Gastrocnemius medialis (tissue), 4 donors: ENCODE measurements around the gene SLC40A1. TPM values are rescaled to one million over a fixed set of nuclear protein-coding genes. Genes with fewer than 3 reads are reported as not detected.

Experiments used
- ATAC-seq, 2 donors: fragments of 150-250 bp; one replicate each; pipeline ENCODE4 v1.9.1; 2016
- DNase-seq, 2 donors: peaks; one replicate each; pipeline ENCODE4 v3.0.0-alpha.2; 2019
- H3K27ac ChIP-seq, 4 donors: fragments of 200-600 bp; sonication (generic); 1 replicate in 1 of 4; 2 replicates in 3 of 4; pipeline ENCODE4 v1.5.1; 2016 to 2018; ENCODE audit warnings: mild to moderate bottlenecking in 2 of 4, moderate library complexity in 1 of 4
- H3K27me3 ChIP-seq, 3 donors: fragments of 200-600 bp; sonication (generic) in 2 of 3; 1 replicate in 1 of 3; 2 replicates in 2 of 3; pipeline versions ENCODE4 v1.5.1 to v1.6.0; 2016 to 2019; ENCODE audit warnings: mild to moderate bottlenecking in 1 of 3, moderate library complexity in 1 of 3
- H3K36me3 ChIP-seq, 2 donors: fragments of 200-600 bp; sonication (generic) in 1 of 2; one replicate each; pipeline ENCODE4 v1.5.1; 2017 to 2018
- H3K4me1 ChIP-seq, 2 donors: fragments of 200-600 bp; sonication (generic) in 1 of 2; one replicate each; pipeline ENCODE4 v1.5.1; 2016 to 2017; ENCODE audit warnings: mild to moderate bottlenecking in 2 of 2
- H3K4me3 ChIP-seq, 4 donors: fragments of 200-600 bp; sonication (generic) in 3 of 4; 1 replicate in 1 of 4; 2 replicates in 3 of 4; pipeline ENCODE4 v1.5.1; 2016 to 2019; ENCODE audit warnings: mild to moderate bottlenecking in 2 of 4
- H3K9me3 ChIP-seq, 3 donors: fragments of 200-600 bp; sonication (generic) in 2 of 3; 1 replicate in 1 of 3; 2 replicates in 2 of 3; pipeline ENCODE4 v1.5.1; 2016 to 2019
- CTCF ChIP-seq, 5 experiments: fragments of 450-650 bp in 3 of 5; fragments of 200-600 bp in 2 of 5; sonication (generic) in 2 of 5; IDR thresholded peaks in 4 of 5; conservative IDR thresholded peaks in 1 of 5; 1 replicate in 4 of 5; 2 replicates in 1 of 5; pipeline ENCODE4 v1.5.1; 2016 to 2019; ENCODE audit warnings: antibody characterized with exemption in 5 of 5, mild to moderate bottlenecking in 3 of 5, moderate library complexity in 3 of 5
- POLR2A ChIP-seq, 2 donors: fragments of 450-650 bp; IDR thresholded peaks; one replicate each; pipeline ENCODE4 v1.6.1; 2017; ENCODE audit warnings: antibody characterized with exemption in 2 of 2, mild to moderate bottlenecking in 2 of 2, moderate library complexity in 2 of 2
- in situ Hi-C, 4 donors: fragments of 200-750 bp; cut with MboI; loops; one replicate each; pipeline versions ENCODE4 v1.15.0 to v1.8.0; 2017; ENCODE audit warnings: low sequenced_read_pairs in 4 of 4
- intact Hi-C: fragments of 100-400 bp; cut with DNase I; formaldehyde crosslinking; loops from one replicate; pipeline ENCODE4 v1.15.1; 2023; ENCODE audit warnings: low total_unique reads
- total RNA-seq, 4 donors: library from RNA; depleted of rRNA; stranded (reverse); fragments of >200 nt; gene quantifications; one replicate each; pipeline versions ENCODE4 v1.1.0 to v1.2.3, GENCODE V29; 2016

Gene SLC40A1
- total RNA-seq, 4 donors from 2014 or later: 24.8 to 81.8 (median 37.4) TPM

GRCh38 chr2:189543367-189543766 lies 37.2 kb downstream of the SLC40A1 start:
- in situ Hi-C loops: no loop called here
- H3K27me3 ChIP-seq: no peaks in the 10 kb centered on the region
- intact Hi-C loops: no loop called here
- ATAC-seq (no peak), DNase-seq (no peak)
- H3K27ac ChIP-seq: peak overlapping the region in 3 of 4 donors; percentile 69 to 84 (median 70)
- H3K4me1 ChIP-seq: peaks cover 17 to 46% of the 10 kb centered on the region in 2 donors
- TF ChIP-seq POLR2A (IDR thresholded peaks at IDR 0.05) (no peak), CTCF (IDR thresholded peaks at IDR 0.05 in 4 of 5, conservative IDR thresholded peaks at IDR 0.05 in 1 of 5) (no peak)
- H3K9me3 ChIP-seq: no peaks in the 10 kb centered on the region
- no peaks in the 10 kb centered on the region for H3K36me3 ChIP-seq
- H3K4me3 ChIP-seq: no peak overlapping the region

- Histone ChIP-seq H3K36me3 (no peaks in the 10 kb centered on the region), H3K27me3 (no peaks in the 10 kb centered on the region), H3K9me3 (no peaks in the 10 kb centered on the region), H3K27ac (peak overlapping the region in 2 of 4 donors; percentile 31 to 62), H3K4me1 (peaks cover 16 to 43% of the 10 kb centered on the region in 2 donors), H3K4me3 (no peak overlapping the region)
- in situ Hi-C loops: no loop called here
- intact Hi-C loops: no loop called here
- TF ChIP-seq CTCF (IDR thresholded peaks at IDR 0.05 in 4 of 5, conservative IDR thresholded peaks at IDR 0.05 in 1 of 5): no peak
- no peak for TF ChIP-seq POLR2A (IDR thresholded peaks at IDR 0.05)
- DNase-seq: no peak
- ATAC-seq: no peak
Measured at GRCh38 chr2:189542145-189542882, 38.3 kb downstream of the SLC40A1 start.

- Histone ChIP-seq H3K4me3 (no peak overlapping the region), H3K27ac (peak overlapping the region in 2 of 4 donors; percentile 31 to 62), H3K36me3 (no peaks in the 10 kb centered on the region), H3K9me3 (no peaks in the 10 kb centered on the region), H3K4me1 (peaks cover 16 to 41% of the 10 kb centered on the region in 2 donors), H3K27me3 (no peaks in the 10 kb centered on the region)
- intact Hi-C loops: no loop called here
- TF ChIP-seq CTCF (IDR thresholded peaks at IDR 0.05 in 4 of 5, conservative IDR thresholded peaks at IDR 0.05 in 1 of 5): no peak
- no peak for TF ChIP-seq POLR2A (IDR thresholded peaks at IDR 0.05)
- DNase-seq (no peak), ATAC-seq (peak in 1 of 2 donors; percentile 46)
- in situ Hi-C loops: no loop called here
Measured at GRCh38 chr2:189541591-189541990, 39.0 kb downstream of the SLC40A1 start.

GRCh38 chr2:189540551-189540950 lies 40.0 kb downstream of the SLC40A1 start:
- no peak for ATAC-seq
- no peak overlapping the region for H3K4me3 ChIP-seq
- no peaks in the 10 kb centered on the region for H3K36me3 ChIP-seq
- in situ Hi-C loops: no loop called here
- peak overlapping the region in 1 of 4 donors; percentile 62 for H3K27ac ChIP-seq
- intact Hi-C loops: no loop called here
- no peak for TF ChIP-seq CTCF (IDR thresholded peaks at IDR 0.05 in 4 of 5, conservative IDR thresholded peaks at IDR 0.05 in 1 of 5)
- TF ChIP-seq POLR2A (IDR thresholded peaks at IDR 0.05): no peak
- H3K9me3 ChIP-seq: no peaks in the 10 kb centered on the region
- peaks cover 16 to 33% of the 10 kb centered on the region in 2 donors for H3K4me1 ChIP-seq
- DNase-seq: no peak
- no peaks in the 10 kb centered on the region for H3K27me3 ChIP-seq
